Measurements from ENCODE around the gene ABCA2.

DNA sequence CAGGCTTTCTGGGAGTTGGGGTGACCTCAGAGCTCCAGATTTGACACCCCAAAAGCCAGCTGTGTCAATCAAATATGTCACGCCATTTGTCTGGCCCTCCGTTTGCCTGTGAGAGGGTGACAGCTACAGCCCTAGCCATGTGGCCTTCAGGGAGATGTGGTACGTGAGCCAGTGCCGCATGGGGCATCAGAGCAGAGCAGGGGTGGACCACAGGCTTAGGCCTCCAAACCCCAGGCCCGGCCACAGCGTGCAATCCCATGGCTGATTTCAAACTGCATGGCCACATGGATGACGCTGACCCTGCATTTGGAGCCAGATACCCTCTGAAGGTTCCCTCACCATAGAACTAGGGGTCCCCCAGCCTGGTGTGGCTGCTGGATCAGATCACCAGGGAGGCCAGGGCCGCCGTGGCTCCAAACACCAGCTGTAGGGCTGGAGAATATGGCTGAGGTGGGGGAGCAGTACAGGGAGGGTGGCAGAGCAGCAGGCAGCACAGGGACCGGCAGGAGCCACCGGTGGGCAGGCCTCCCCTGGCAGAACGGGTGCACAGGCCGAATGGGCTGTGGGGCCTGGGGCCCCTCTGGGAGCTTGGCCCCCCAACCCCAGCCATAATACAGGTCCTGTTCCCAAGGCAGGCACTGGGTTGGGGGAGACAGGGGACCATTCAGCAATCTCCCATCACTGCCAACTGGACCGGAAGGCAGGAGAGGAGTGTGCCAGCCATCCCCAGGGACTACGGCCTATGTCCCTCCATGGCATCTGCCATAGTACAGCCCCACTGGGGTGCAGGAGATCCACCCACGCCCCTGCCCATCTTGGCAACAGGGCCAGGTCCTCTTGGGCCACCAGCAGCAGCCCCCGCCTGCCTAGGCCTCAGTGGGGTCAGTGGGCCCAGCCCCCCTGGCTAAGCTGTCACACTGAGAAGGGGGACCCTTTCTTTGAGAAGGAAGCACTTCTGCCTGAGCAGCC lies 40.8 kb upstream of the ABCA2 start:
- TF ChIP-seq, protein P1, sequence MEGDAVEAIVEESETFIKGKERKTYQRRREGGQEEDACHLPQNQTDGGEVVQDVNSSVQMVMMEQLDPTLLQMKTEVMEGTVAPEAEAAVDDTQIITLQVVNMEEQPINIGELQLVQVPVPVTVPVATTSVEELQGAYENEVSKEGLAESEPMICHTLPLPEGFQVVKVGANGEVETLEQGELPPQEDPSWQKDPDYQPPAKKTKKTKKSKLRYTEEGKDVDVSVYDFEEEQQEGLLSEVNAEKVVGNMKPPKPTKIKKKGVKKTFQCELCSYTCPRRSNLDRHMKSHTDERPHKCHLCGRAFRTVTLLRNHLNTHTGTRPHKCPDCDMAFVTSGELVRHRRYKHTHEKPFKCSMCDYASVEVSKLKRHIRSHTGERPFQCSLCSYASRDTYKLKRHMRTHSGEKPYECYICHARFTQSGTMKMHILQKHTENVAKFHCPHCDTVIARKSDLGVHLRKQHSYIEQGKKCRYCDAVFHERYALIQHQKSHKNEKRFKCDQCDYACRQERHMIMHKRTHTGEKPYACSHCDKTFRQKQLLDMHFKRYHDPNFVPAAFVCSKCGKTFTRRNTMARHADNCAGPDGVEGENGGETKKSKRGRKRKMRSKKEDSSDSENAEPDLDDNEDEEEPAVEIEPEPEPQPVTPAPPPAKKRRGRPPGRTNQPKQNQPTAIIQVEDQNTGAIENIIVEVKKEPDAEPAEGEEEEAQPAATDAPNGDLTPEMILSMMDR (IDR thresholded peaks at IDR 0.05), result no peak
- TF ChIP-seq EZH2 (IDR thresholded peaks at IDR 0.05) (no peak), EZH2phosphoT487 (IDR thresholded peaks at IDR 0.05) (no peak)
